SU-DHL-6 (cell line): ENCODE measurements around the gene IQCM.

Experiments
- EZH2phosphoT487 ChIP-seq: fragments of 200-600 bp; sonication (generic), shearing (Covaris generic); conservative IDR thresholded peaks from 2 replicates; pipeline ENCODE4 v1.6.1; 2018; ENCODE audit warnings: mild to moderate bottlenecking, antibody characterized with exemption, low read length, moderate library complexity, mixed read lengths
- TF ChIP-seq, protein P1 (sequence below): fragments of 200-600 bp; sonication (generic); IDR thresholded peaks from one replicate; pipeline ENCODE4 v1.5.1; 2017; ENCODE audit warnings: antibody characterized with exemption, mild to moderate bottlenecking, low read length, moderate library complexity; ENCODE audit not compliant: insufficient read depth, poor library complexity, severe bottlenecking

DNA sequence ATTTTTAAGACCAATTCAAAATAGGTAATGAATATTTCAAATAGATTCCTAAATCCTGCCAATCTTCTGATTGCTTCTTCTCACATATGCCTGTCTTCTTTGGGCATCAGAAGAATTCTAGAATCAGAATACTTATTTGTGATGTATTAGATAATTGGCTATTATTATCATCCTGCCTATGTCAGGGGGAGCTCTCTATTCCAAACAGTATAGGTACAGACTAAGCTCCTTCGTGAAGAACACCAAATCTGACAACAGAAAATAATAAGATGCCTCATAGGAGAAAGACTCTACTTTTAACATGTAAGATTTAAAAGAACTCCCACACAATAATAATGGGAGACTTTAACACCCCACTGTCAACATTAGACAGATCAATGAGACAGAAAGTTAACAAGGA lies at the start of gene IQCM:
- TF ChIP-seq, protein P1, sequence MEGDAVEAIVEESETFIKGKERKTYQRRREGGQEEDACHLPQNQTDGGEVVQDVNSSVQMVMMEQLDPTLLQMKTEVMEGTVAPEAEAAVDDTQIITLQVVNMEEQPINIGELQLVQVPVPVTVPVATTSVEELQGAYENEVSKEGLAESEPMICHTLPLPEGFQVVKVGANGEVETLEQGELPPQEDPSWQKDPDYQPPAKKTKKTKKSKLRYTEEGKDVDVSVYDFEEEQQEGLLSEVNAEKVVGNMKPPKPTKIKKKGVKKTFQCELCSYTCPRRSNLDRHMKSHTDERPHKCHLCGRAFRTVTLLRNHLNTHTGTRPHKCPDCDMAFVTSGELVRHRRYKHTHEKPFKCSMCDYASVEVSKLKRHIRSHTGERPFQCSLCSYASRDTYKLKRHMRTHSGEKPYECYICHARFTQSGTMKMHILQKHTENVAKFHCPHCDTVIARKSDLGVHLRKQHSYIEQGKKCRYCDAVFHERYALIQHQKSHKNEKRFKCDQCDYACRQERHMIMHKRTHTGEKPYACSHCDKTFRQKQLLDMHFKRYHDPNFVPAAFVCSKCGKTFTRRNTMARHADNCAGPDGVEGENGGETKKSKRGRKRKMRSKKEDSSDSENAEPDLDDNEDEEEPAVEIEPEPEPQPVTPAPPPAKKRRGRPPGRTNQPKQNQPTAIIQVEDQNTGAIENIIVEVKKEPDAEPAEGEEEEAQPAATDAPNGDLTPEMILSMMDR = no peak
- no peak for TF ChIP-seq EZH2phosphoT487
